Endothelial cell of umbilical vein (primary cell): ENCODE results near the gene ALDOC. TPM values are rescaled to one million over a fixed set of nuclear protein-coding genes. Genes with fewer than 3 reads are reported as not detected.

Experiments
- BruUV-seq: library from RNA; stranded (reverse); fragments of 400-500 nt; replicated peaks from 2 replicates; lab custom pipeline; 2021; lab: Mats Ljungman, UMichigan
- CTCF ChIA-PET: fragments of 300-600, 350-600 bp; sonication (Branson Sonifier 250); formaldehyde crosslinking; loops from one replicate; lab custom pipeline; 2021; ENCODE audit warnings: antibody characterized with exemption, inconsistent platforms; lab: Charles Lee
- POLR2A ChIA-PET: fragments of 300-600, 350-600 bp; sonication (Branson Sonifier 250); formaldehyde crosslinking; loops from one replicate; lab custom pipeline; 2021; ENCODE audit warnings: antibody characterized with exemption, inconsistent platforms; lab: Charles Lee
- DNase-seq: peaks from one replicate; pipeline ENCODE4 v3.0.0-alpha.2; 2011; ENCODE audit warnings: low read depth, low spot score
- FAIRE-seq: peaks from 2 replicates; lab custom pipeline; 2011; peaks lifted over from hg19 to GRCh38; lab: Jason Lieb, UNC
- H2AFZ ChIP-seq: 2 replicates; pipeline ENCODE4 v1.6.0; 2012; ENCODE audit warnings: low read depth, low read length, control low read depth, inconsistent platforms
- H3K27ac ChIP-seq: 2 replicates; pipeline ENCODE4 v1.5.1; 2011; ENCODE audit warnings: low read depth, mild to moderate bottlenecking, control low read depth, low read length, moderate library complexity; ENCODE audit not compliant: insufficient read depth
- H3K27me3 ChIP-seq, 2 experiments: 2 replicates each; pipeline versions ENCODE4 v1.6.0 to v1.6.1; 2011; ENCODE audit warnings: low read length in 2 of 2, mixed read lengths in 1 of 2; ENCODE audit not compliant: control insufficient read depth in 2 of 2, insufficient read depth in 2 of 2
- H3K36me3 ChIP-seq, 2 experiments: 2 replicates in 1 of 2; 3 replicates in 1 of 2; pipeline ENCODE4 v1.5.1; 2011; ENCODE audit warnings: low read length in 2 of 2, mild to moderate bottlenecking in 1 of 2, moderate library complexity in 1 of 2; ENCODE audit not compliant: control insufficient read depth in 2 of 2, insufficient read depth in 2 of 2; ENCODE audit errors: extremely low read depth in 1 of 2
- H3K4me1 ChIP-seq: 3 replicates; pipeline ENCODE4 v1.5.1; 2011; ENCODE audit warnings: mild to moderate bottlenecking, low read length; ENCODE audit not compliant: control insufficient read depth, insufficient read depth; ENCODE audit errors: extremely low read depth
- H3K4me2 ChIP-seq: 2 replicates; pipeline ENCODE4 v1.6.1; 2011; ENCODE audit warnings: low read length, control low read depth, mixed read lengths; ENCODE audit not compliant: insufficient read depth
- H3K4me3 ChIP-seq, 3 experiments: fragments of 200-600 bp in 1 of 3; sonication (generic), shearing (Covaris generic) in 1 of 3; replicated peaks in 1 of 3; 2 replicates each; pipeline ENCODE4 v1.5.1; 2011 to 2016; ENCODE audit warnings: control low read depth in 3 of 3, low read length in 3 of 3, mild to moderate bottlenecking in 2 of 3, inconsistent platforms in 1 of 3, low read depth in 1 of 3, moderate library complexity in 1 of 3; ENCODE audit not compliant: insufficient read depth in 1 of 3
- H3K79me2 ChIP-seq: 2 replicates; pipeline ENCODE4 v1.6.0; 2012; ENCODE audit warnings: low read length, inconsistent platforms; ENCODE audit not compliant: control insufficient read depth, insufficient read depth
- H3K9ac ChIP-seq: replicated peaks from 2 replicates; pipeline ENCODE3; 2011; ENCODE audit warnings: low read length, control low read depth; ENCODE audit not compliant: insufficient read depth; ENCODE audit errors: extremely low read depth
- H3K9me1 ChIP-seq: replicated peaks from 3 replicates; pipeline ENCODE4 v1.6.0; 2011; ENCODE audit warnings: mild to moderate bottlenecking, low read length; ENCODE audit not compliant: control insufficient read depth, insufficient read depth; ENCODE audit errors: extremely low read depth
- H3K9me3 ChIP-seq: replicated peaks from 2 replicates; pipeline ENCODE4 v1.5.1; 2012; ENCODE audit warnings: low read length, inconsistent platforms; ENCODE audit not compliant: control insufficient read depth, insufficient read depth
- H4K20me1 ChIP-seq: replicated peaks from 2 replicates; pipeline ENCODE3; 2011; ENCODE audit warnings: mild to moderate bottlenecking, low read length; ENCODE audit not compliant: control insufficient read depth, insufficient read depth; ENCODE audit errors: extremely low read depth
- CTCF ChIP-seq, 2 donors: IDR thresholded peaks; 1 replicate in 1 of 2; 2 replicates in 1 of 2; pipeline ENCODE4 v1.5.1; 2011; ENCODE audit warnings: low read length in 2 of 2, mild to moderate bottlenecking in 2 of 2, moderate library complexity in 2 of 2, control low read depth in 1 of 2, inconsistent platforms in 1 of 2, low read depth in 1 of 2; ENCODE audit not compliant: insufficient read depth in 1 of 2; ENCODE audit errors: extremely low read depth in 1 of 2
- EZH2 ChIP-seq: IDR thresholded peaks from 2 replicates; pipeline ENCODE4 v1.6.1; 2012; ENCODE audit warnings: borderline replicate concordance, low read depth, mild to moderate bottlenecking, moderate library complexity, low read length, inconsistent platforms; ENCODE audit not compliant: severe bottlenecking
- GATA2 ChIP-seq: IDR thresholded peaks from 2 replicates; pipeline ENCODE4 v1.7.0; 2011; ENCODE audit warnings: low read depth, mild to moderate bottlenecking, moderate library complexity, mixed read lengths, low read length; ENCODE audit not compliant: insufficient read length, insufficient read depth
- JUN ChIP-seq: IDR thresholded peaks from 2 replicates; pipeline ENCODE4 v1.6.1; 2011; ENCODE audit warnings: borderline replicate concordance, low read depth; ENCODE audit not compliant: insufficient read length, insufficient read depth
- MAX ChIP-seq: IDR thresholded peaks from 2 replicates; pipeline ENCODE4 v1.6.1; 2011; ENCODE audit not compliant: insufficient read depth, insufficient read length
- MYC ChIP-seq: IDR thresholded peaks from one replicate; pipeline ENCODE4 v1.6.1; 2011; ENCODE audit warnings: mild to moderate bottlenecking, low read depth, low read length
- POLR2A ChIP-seq: IDR thresholded peaks from 2 replicates; pipeline ENCODE4 v1.6.1; 2012; ENCODE audit warnings: low read depth, mild to moderate bottlenecking, control low read depth, low read length
- POLR2AphosphoS5 ChIP-seq: IDR thresholded peaks from 2 replicates; pipeline ENCODE4 v1.6.1; 2012; ENCODE audit warnings: low read depth, mild to moderate bottlenecking, control low read depth, low read length, moderate library complexity; ENCODE audit not compliant: insufficient read depth
- dilution Hi-C: fragments of 300-500 bp; cut with MboI; formaldehyde crosslinking; loops from one replicate; pipeline ENCODE4 v1.15.0; 2019; ENCODE audit warnings: low sequenced_read_pairs; ENCODE audit not compliant: extremely low pct_ligation_motif_present
- intact Hi-C: fragments of 100-400 bp; cut with micrococcal nuclease; formaldehyde crosslinking; loops from one replicate; pipeline ENCODE4 v1.10.0; 2022
- polyA plus RNA-seq, 4 experiments: library from polyadenylated mRNA; depleted of rRNA in 3 of 4; stranded (reverse) in 3 of 4; unstranded in 1 of 4; fragments of >200 nt; gene quantifications; 2 replicates each; pipeline versions ENCODE4 v1.2.1 to v1.2.3, GENCODE V29; 2011 to 2012; ENCODE audit warnings: missing spikeins in 1 of 4
- total RNA-seq: library from RNA; stranded (reverse); gene quantifications from 2 replicates; pipeline ENCODE4 v1.2.3, GENCODE V29; 2021

The ALDOC gene
- total and polyA plus RNA-seq, 2 donors (not counting 3 experiments of a cell fraction or from before 2014, with no cell fraction given), result 7.2 to 18.9 TPM

GRCh38 chr17:28624148-28624547, 47.5 kb upstream of the ALDOC start:
- Histone ChIP-seq H3K27ac (no peak overlapping the region), H3K4me1 (no peaks in the 10 kb centered on the region), H3K27me3 (no peaks in the 10 kb centered on the region), H3K4me3 (no peak overlapping the region), H3K9ac (no peak overlapping the region), H2AFZ (no peak overlapping the region), H3K9me3 (no peaks in the 10 kb centered on the region), H3K4me2 (no peak overlapping the region), H3K9me1 (no peaks in the 10 kb centered on the region), H4K20me1 (no peaks in the 10 kb centered on the region), H3K36me3 (peaks cover 23 to 52% of the 10 kb centered on the region in 2 experiments), H3K79me2 (no peaks in the 10 kb centered on the region)
- ChIA-PET POLR2A (no interaction called here), CTCF (no interaction called here)
- DNase-seq (no peak), FAIRE-seq (no peak)
- intact Hi-C loops, result no loop called here
- dilution Hi-C loops, result no loop called here
- TF ChIP-seq GATA2, result no peak
- no peak for TF ChIP-seq POLR2A
- no peak for TF ChIP-seq MYC
- no peak for TF ChIP-seq MAX
- TF ChIP-seq JUN, result no peak
- TF ChIP-seq EZH2, result no peak
- no peak for TF ChIP-seq POLR2AphosphoS5
- no peak for TF ChIP-seq CTCF (IDR thresholded peaks at IDR 0.05; ENCODE audit: extremely low read depth in 1 of 2, insufficient read depth in 1 of 2, low read depth in 1 of 2, low read length in 2 of 2)
- BruUV-seq, result no TSS peak
